LNCAP (cell line): ENCODE measurements around the gene ABHD12.
A peak's percentile ranks its signal among the peaks of the same experiment; 100 is the strongest.

Experiments used
- TF ChIP-seq, protein P1 (sequence below): fragments of 450-650 bp; IDR thresholded peaks from 2 replicates; pipeline ENCODE4 v1.5.1; 2017; ENCODE audit warnings: mild to moderate bottlenecking

ABHD12 gene

DNA sequence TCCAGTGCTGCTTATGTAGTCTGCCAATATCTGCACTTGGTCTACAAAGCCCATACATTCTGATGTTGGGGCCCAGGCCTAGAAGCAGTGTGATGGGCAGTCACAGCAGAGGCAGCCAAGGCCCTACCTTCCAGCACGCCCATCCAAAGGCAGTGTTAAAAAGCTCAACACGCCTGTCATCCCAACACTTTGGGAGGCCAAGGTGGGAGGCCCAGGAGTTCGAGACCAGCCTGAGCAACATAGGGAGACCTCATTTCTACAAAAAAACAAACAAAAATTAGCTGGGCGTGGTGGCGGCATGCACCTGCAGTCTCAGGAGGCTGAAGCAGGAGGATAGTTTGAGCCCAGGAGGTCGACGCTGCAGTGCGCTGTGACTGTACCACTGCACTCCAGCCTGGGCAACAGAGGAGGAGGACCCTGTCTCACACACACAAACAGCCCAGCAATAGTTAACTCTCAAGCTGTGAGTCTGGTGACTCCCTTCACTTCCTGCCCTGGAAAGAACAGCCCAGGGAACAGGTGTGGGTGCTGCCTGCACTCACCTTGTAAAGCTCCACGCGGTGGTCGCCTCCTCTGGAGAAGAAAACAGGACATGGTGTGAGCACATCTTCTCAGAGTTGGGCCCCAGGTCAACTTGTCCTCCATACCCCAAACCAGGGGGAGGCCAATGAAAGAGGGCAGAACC is 74.0 kb downstream of the ABHD12 start:
- TF ChIP-seq, protein P1, sequence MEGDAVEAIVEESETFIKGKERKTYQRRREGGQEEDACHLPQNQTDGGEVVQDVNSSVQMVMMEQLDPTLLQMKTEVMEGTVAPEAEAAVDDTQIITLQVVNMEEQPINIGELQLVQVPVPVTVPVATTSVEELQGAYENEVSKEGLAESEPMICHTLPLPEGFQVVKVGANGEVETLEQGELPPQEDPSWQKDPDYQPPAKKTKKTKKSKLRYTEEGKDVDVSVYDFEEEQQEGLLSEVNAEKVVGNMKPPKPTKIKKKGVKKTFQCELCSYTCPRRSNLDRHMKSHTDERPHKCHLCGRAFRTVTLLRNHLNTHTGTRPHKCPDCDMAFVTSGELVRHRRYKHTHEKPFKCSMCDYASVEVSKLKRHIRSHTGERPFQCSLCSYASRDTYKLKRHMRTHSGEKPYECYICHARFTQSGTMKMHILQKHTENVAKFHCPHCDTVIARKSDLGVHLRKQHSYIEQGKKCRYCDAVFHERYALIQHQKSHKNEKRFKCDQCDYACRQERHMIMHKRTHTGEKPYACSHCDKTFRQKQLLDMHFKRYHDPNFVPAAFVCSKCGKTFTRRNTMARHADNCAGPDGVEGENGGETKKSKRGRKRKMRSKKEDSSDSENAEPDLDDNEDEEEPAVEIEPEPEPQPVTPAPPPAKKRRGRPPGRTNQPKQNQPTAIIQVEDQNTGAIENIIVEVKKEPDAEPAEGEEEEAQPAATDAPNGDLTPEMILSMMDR, result no peak

- TF ChIP-seq, protein P1, result no peak
Measured at GRCh38 chr20:25315418-25316210, 75.0 kb downstream of the ABHD12 start.

GRCh38 chr20:25314497-25315417 is 75.9 kb downstream of the ABHD12 start:
- TF ChIP-seq, protein P1, result no peak

GRCh38 chr20:25313593-25313992 is 77.0 kb downstream of the ABHD12 start:
- TF ChIP-seq, protein P1, result no peak

GRCh38 chr20:25310921-25311728 is 79.5 kb downstream of the ABHD12 start:
- TF ChIP-seq, protein P1, result no peak

DNA sequence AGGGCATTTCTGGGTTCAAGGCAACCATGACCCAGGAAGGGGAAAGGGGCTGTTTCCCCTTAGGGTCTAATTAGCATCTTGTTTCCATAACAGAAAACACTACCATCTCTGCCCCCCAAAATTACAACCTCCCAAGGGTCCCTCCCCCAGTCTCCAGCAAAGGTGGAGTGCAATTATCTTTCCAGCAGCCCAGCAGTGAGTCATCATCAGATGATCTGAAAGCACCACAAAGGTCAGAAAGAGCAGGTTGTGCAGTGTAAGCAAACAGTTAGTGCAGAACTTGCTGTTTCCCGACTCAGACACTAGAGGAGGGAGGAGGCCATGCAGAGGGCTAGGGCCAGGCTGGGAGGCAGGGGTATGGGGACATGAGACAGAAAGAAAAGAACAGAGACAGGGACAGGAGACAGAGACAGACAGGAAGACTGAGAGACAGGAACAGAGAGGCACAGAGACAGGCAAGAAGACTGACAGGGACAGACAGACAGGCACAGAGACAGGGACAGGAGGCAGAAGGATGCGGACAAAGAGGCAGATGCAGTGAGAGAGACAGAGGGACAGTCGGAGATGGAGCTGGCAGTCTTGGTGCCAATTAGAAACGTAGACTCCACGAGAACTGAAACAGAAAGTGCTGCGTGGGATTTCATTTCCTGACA is 80.2 kb downstream of the ABHD12 start:
- TF ChIP-seq, protein P1, result peak; percentile 69
